HepG2 (cell line): Measurements from ENCODE around the gene METTL1. TPM values are rescaled to one million over a fixed set of nuclear protein-coding genes. Genes with fewer than 3 reads are reported as not detected.
A peak's percentile ranks its signal among the peaks of the same experiment; 100 is the strongest.

Source experiments
- AFF4 ChIP-seq: sonication (generic); formaldehyde crosslinking; IDR thresholded peaks from 2 replicates; pipeline ENCODE4 v1.4.0; 2020; ENCODE audit warnings: missing genetic modification reagents
- ATF4 ChIP-seq, 2 experiments: fragments of 450-650 bp in 1 of 2; sonication (generic) in 1 of 2; formaldehyde crosslinking; IDR thresholded peaks; 2 replicates each; pipeline versions ENCODE4 v1.5.0 to v1.8.0; 2020 to 2022; ENCODE audit warnings: mild to moderate bottlenecking in 1 of 2, missing genetic modification reagents in 1 of 2
- FOXO1 ChIP-seq: sonication (generic); formaldehyde crosslinking; IDR thresholded peaks from 2 replicates; pipeline ENCODE4 v1.4.0; 2020; ENCODE audit warnings: missing genetic modification reagents
- HMG20B ChIP-seq: conservative IDR thresholded peaks from 2 replicates; pipeline ENCODE4 v1.6.1; 2016; ENCODE audit warnings: missing genetic modification reagents, missing compliant biosample characterization
- JUN ChIP-seq: sonication (generic); formaldehyde crosslinking; IDR thresholded peaks from 2 replicates; pipeline ENCODE4 v1.4.0; 2020; ENCODE audit warnings: mild to moderate bottlenecking, missing genetic modification reagents
- NONO ChIP-seq, 2 experiments: fragments of 450-650 bp in 1 of 2; sonication (generic) in 1 of 2; formaldehyde crosslinking in 1 of 2; IDR thresholded peaks in 1 of 2; conservative IDR thresholded peaks in 1 of 2; 2 replicates each; pipeline versions ENCODE4 v1.6.1 to v1.8.0; 2017 to 2022; ENCODE audit warnings: mild to moderate bottlenecking in 1 of 2, missing genetic modification reagents in 1 of 2, moderate library complexity in 1 of 2
- PATZ1 ChIP-seq: sonication (generic); formaldehyde crosslinking; IDR thresholded peaks from 2 replicates; pipeline ENCODE4 v1.4.0; 2020; ENCODE audit warnings: missing genetic modification reagents
- PCBP1 ChIP-seq: fragments of 200-400 bp; formaldehyde crosslinking; IDR thresholded peaks from 2 replicates; pipeline ENCODE4 v1.6.1; 2017; ENCODE audit warnings: mild to moderate bottlenecking, low read depth, low read length, borderline replicate concordance
- PITX1 ChIP-seq: sonication (generic); formaldehyde crosslinking; IDR thresholded peaks from 2 replicates; pipeline ENCODE4 v1.5.1; 2020; ENCODE audit warnings: mild to moderate bottlenecking, missing genetic modification reagents
- RERE ChIP-seq: IDR thresholded peaks from 2 replicates; pipeline ENCODE4 v1.6.1; 2016; ENCODE audit warnings: low read depth, missing genetic modification reagents, missing compliant biosample characterization
- SIN3A ChIP-seq: IDR thresholded peaks from 2 replicates; pipeline ENCODE4 v1.6.1; 2011; ENCODE audit warnings: low read depth, mild to moderate bottlenecking, control low read depth, low read length, borderline replicate concordance
- SP4 ChIP-seq: sonication (generic); formaldehyde crosslinking; IDR thresholded peaks from 2 replicates; pipeline ENCODE4 v1.8.1; 2023; ENCODE audit warnings: mild to moderate bottlenecking, missing genetic modification reagents
- SUZ12 ChIP-seq: fragments of 150-350 bp; IDR thresholded peaks from 2 replicates; pipeline ENCODE4 v1.6.1; 2014; ENCODE audit warnings: low read depth, low read length
- ZNF205 ChIP-seq: IDR thresholded peaks from 2 replicates; pipeline ENCODE4 v1.6.1; 2018; ENCODE audit warnings: missing biosample characterization, missing genetic modification reagents
- ZNF296 ChIP-seq: sonication (generic); formaldehyde crosslinking; conservative IDR thresholded peaks from 2 replicates; pipeline ENCODE4 v1.5.0; 2020; ENCODE audit warnings: mild to moderate bottlenecking, missing genetic modification reagents
- ZNF33A ChIP-seq: sonication (generic); formaldehyde crosslinking; IDR thresholded peaks from 2 replicates; pipeline ENCODE4 v1.5.1; 2020; ENCODE audit warnings: missing genetic modification reagents, mild to moderate bottlenecking, moderate library complexity, borderline replicate concordance
- polyA plus RNA-seq, 8 experiments: library from polyadenylated mRNA; depleted of rRNA in 3 of 8; stranded (reverse) in 7 of 8; unstranded in 1 of 8; fragments of >200 nt; fragmentation: Illumina TruSeq in 4 of 8; extraction: Trizol in 4 of 8; gene quantifications; 2 replicates each; pipeline versions ENCODE4 v1.2.1 to v1.2.3, GENCODE V29; 2011 to 2016; ENCODE audit warnings: low read depth in 4 of 8, missing spikeins in 1 of 8, mixed read lengths in 1 of 8; ENCODE audit not compliant: insufficient read depth in 1 of 8
- total RNA-seq, 5 experiments: library from RNA; depleted of rRNA; stranded (reverse); fragments of >200 nt; fragmentation: Illumina TruSeq; extraction: Trizol; gene quantifications; 2 replicates each; pipeline ENCODE4 v1.2.3, GENCODE V29; 2016; ENCODE audit warnings: low read depth in 1 of 5

Gene METTL1
- total and polyA plus RNA-seq, 2 of the 13 experiments (the other 11 are each of a cell fraction or from before 2014, with no cell fraction given), result 34.7 to 36.9 TPM

GRCh38 chr12:57726151-57726883 lies 45.6 kb downstream of the METTL1 start (continued):
- TF ChIP-seq RERE (CRISPR knock-in tag) (no peak), PATZ1 (CRISPR knock-in tag) (peak; percentile 62), HMG20B (CRISPR knock-in tag) (no peak), SIN3A (no peak), SP4 (CRISPR knock-in tag) (peak; percentile 58; the same call in 1 of the 2 replicates), ZNF33A (CRISPR knock-in tag) (no peak), PITX1 (CRISPR knock-in tag) (peak; percentile 32; the same call in 1 of the 2 replicates), NONO (IDR thresholded peaks at IDR 0.05) (no peak), NONO (CRISPR knock-in tag; conservative IDR thresholded peaks at IDR 0.05) (peak; percentile 48; the same call in 1 of the 2 replicates), JUN (CRISPR knock-in tag) (no peak), ZNF205 (CRISPR knock-in tag) (no peak; the same call in 1 of the 2 replicates), AFF4 (no peak), ZNF296 (CRISPR knock-in tag) (no peak), SUZ12 (no peak), FOXO1 (CRISPR knock-in tag) (0 out of 2 replicates have a peak, but pooled peaks have one; percentile 32), ATF4 (CRISPR knock-in tag; IDR thresholded peaks at IDR 0.05) (no peak), PCBP1 (no peak)
